ENCODE measurements around the gene LRRC75A.
"Not testable (repeated sequence)": the region's sequence is repeated elsewhere in the genome, so short reads cannot be mapped to it uniquely, and the experiment has no call there.

LRRC75A gene

DNA sequence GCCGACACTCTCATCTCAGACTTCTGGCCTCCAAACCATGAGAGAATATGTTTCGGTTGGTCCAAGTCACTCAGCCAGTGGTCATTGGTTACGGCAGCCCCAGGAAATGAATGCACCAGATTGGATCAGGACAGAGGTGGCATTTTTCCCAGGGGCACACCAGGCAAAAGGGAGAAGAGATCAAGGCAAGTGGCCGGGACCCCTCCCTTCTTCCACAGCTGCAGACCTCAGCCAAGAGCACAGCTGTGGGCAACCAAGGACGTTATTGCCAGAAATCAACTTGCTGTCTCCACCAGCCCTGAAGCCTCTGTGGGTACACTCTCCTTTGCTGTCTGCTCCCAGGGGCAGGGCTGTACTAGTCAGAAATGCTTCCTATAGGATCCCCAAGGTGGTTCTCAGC is 20.7 kb downstream of the LRRC75A start:
- DNase-seq: no peak

DNA sequence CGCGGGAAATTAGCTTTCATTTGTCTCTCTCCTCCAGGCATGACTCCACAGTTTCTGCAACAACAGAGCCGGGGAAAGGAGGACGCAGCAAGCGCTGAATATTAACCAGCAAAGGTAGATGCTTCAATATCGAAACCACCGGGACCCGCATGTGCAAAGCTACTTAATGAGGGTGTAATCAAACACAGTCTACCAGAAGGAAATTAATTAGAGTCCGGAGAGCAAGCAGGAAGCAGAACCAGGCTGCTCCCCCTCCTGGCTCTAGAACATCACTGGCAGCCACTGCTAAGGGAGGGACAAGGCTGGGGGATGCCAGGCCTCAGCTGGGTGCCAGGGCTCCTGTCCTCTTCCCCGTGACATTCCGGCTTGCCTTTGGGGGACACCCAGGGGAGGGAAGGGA is 21.7 kb downstream of the LRRC75A start:
- no peak for DNase-seq

DNA sequence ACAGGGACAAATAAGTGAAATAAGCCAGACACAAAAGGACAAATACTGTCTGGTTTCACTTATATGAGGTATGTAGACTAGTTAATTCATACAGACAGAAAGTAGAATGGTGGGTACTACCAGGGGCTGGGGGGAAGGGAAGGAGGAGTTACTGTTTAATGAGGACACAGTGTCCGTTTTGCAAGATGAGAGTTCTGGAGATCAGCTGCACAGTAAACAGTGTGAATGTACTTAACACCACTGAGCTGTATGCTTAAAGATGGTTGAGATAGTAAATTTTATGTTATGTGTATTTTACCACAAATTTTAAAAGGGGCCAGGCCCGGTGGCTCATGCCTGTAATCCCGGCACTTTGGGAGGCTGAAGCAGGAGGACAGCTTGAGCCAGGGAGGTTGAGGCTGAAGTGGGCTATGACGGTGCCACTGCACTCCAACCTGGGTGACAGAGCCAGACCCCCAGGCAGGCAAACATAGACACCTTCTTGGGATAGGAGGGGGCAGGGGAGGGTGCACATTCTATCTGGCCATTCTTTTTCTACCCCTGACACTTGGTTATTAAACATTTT is 23.5 kb downstream of the LRRC75A start:
- DNase-seq: no peak

DNA sequence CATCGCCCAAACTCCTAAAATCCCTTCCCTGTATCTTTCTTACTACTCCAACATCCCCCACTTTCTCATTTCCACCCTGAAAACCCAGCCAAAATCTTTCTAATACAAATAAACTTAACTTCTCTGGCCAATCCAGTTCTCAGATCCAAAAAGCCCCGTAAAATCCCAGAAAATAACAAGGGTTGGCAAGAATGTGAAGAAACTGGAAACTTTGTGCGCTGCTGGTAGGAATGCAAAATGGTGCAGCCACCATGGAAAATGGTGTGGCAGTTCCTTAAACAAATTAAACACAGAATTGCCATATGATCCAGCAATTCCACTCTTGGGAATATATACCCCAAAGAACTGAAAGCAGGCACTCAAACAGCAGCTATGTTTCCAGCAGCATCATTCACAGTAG is 24.1 kb downstream of the LRRC75A start:
- DNase-seq: no peak

DNA sequence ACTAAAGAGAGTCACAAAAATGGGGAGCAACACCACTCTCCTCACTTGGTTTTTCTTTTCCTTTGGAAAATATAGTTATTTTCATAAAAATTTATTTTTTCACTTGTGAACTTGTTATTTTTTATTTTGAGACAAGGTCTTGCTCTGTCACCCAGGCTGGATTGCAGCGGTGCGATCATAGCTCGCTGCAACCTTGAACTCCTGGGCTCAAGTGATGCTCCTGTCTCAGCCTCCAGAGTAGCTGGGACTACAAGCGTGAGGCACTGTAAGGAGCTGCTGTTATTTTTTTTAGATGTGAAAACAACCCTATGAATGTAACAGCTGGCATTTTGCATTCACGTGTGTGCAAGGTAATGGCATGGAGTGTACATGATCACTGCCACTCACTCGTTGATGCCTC is 24.9 kb downstream of the LRRC75A start:
- DNase-seq: no peak

DNA sequence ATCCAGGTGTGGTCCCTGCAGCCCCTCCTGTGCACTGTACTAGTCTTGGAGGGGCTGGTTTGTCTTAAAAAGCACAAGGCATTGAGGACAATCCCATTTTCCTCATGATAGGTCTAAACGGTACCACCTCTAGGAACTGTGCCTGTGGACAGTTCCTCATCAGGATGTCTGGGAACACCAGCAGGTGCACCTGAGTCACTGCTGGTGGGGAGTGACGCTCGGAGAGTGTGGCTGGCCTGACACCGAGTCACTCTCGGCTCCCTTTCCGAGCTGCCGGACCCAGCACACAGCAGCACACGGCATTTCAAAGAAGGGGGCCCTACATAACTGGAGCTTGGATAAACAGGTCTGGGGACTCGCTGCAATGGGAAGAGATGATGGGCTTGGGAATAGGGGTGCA is 25.6 kb downstream of the LRRC75A start:
- no peak for DNase-seq

DNA sequence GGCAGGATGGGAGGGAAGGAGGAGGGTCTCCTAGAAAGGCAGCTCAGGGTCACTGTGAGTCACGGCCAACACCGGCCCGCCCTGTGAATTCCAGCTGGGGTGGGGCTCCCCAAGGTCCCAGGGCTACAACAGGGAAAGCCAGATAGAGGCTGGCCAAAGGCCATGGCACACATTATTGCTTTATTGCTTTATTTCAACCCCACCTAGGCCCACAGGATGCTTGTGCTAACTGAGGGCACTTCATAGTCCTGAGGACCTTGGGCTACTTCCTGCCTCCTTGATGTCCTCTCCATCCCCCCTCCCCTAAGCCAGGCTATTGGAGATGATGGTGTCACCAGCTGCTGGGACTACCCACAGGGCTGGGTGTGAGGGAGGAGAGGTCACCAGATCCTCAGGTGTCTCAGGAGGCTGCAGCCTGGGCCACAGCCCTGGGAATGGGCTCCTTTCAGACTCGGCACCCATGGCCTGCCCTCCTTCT is 26.1 kb downstream of the LRRC75A start:
- no peak for DNase-seq

DNA sequence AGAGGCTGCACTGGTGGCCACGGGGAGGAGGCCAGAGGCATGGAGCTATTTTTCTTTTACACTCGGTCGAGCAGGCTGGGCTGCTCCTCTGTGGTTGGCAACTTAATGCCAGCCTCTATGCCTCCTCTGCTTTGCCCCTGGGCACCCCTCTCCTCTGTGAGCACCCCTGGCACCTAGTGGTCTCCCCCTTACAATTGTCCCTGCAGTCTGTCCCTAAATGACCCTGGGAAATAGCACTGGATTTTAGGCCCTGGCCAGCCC is 27.0 kb downstream of the LRRC75A start:
- DNase-seq: no peak

DNA sequence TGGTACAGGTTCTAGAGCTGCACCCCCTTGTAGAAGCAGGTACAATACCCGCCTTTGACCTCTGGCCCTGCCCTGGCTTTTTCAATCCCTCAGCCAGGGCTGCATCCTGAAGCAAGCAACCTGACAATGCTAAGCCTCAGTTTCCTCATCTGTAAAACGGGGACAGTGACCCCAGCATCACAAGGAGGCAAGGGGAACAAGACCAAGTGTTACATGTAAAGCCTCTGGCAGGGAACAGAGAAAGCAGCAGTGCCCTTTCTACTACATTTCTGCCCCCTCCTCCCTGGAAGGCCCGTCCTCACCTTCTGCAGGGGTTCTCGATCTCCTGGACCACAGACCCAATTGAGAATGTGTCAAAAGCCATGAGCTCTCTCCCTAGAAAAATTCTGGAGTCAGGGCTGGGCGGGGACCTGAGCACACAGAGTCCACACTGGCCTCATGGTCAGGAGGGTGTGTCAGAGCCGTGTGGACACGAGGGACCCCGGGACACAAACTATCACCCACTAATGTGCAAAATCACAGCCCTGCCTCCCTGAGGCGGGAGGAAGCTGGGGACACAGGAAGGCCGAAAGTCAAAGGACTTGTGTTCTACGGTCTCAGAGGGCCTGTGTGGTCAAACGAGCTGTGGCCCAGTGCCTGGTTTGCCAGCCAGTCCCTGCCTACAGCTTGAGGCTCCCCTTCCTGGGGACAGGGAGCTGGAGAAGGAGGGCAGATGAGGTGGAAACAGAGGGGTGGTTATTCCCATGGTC is 27.5 kb downstream of the LRRC75A start:
- DNase-seq: no peak

DNA sequence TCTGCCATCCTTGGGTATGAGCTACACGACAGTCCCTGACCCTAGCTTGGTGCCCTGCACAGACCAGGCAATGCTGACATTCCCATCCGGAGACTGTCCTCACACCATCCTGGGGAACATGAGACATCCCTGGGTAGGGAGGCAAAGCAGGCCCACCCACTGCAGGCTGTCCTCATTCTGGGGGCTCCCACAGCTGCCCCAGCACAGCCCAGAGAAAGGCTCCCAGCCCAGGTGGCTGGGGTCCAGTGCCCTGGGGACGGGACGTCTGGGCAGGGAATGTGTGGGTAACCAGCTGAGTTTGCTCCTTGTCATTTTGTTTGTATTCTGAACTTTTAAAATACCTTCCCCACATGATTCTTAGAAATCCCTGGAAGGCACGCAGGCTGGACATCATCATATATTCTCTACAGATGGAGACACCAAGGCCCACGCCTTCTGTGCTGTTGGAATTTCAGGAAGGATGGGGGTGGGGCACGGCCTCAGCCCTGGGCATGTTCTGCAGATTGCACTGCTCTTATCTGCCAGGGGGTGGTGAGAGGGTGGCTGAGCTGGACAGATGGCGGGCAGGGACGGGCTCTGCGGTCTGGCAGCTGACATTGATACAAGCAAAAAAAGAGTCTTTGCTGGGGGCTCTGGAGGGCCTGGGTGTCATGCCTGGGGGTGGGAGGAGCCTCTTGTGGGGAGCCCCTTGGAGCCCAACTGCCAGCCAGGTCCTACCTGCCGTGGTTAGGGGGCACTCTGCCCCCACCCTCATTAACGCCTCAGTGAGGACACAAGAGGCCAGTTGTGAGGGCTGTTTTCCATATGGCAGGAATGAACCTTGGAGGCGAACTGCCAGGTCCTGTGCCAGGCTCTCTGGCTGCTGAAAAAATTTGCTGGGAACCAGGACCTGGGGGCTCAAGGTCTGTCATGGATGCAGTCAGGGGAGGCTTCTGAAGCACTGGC is 28.4 kb downstream of the LRRC75A start:
- no peak for DNase-seq

DNA sequence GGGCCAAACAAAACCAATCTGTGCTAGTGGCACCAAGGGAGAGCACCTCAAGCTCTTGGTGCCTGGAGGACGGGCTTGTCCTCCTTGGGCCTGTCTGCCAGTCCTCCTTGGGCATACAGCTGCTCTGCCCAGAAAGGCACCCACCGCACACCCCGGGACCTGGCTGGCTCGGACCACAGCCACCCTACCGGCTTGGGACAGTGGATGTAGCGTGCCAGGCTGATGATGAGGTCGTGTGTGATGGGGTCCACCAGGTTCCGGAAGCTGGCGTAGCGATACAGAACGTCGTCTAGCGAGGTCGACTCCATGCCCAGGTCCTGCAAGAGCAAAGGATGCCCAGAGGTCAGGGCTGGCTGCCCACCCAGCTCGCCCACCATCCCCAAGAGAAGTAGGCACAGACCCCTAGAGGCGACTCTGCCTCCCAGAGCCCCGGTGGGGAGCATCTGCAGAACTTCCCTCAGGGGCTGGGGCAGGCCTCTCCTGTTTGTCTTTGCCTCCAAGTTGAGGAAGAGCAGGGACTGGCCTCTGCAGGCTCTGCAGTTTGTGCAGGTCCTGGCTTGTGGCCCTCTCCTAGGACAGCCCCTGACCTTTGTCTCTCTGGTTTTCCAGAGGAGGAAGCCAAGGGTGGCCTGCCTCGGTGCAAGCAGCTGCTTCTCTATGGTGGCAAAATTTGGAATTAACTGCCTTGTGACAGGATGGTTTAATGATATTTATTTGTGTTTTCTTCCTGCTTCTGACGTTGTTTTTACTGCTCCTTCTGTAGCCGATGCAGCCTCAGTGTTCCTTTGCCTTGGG is 29.7 kb downstream of the LRRC75A start:
- no peak for DNase-seq

DNA sequence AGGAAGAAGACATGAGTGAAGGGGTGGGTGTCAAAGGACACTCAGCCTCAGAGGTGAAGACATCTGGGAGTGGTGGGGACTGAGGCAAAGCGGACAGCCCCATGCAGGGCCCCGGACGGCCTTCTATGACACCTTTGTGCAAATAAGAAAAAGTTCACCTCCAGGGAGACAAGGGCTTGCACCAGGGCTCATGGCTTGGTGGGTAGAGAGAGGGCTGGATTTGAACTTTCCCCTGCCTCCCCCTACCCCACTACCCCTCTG is 30.5 kb downstream of the LRRC75A start:
- DNase-seq: no peak

DNA sequence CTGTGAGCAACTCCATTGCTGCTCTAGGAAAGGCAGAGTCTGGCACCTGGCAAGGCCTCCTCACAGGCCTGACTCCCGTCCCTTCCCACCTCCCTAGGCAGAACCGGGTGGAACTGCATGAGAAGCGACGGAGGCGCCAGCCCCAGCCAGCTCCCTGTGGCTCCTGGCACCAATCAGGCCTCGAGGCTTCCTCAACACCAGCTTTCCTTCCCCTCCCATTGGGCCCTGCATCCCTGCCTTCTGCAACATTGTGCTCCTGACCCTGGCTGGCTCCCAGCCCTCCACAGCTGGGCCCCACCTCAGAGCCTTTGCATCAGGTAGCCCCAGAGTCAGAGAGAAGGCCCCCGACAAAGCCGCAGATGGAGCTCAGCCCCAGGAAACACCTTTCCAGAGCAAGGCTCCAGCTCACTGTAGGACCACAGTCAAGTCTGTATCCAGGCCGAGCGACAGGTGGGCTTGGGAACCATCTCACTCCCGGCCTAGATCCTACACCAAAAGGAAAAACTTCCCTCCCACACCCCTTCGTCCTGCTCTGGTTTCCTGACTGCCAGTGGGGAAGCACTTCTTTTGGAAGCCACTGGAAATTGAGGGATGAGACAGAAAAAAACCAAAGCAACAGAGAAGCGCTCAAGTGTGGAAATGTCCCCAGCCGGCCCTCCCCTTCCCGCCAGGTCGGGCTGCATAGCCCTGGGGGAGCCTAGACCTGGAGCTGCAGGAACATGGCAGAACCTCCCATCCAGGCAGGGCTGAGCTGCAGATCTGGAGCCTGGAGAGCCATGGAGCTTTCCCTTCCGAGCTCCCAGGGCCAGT is 31.0 kb downstream of the LRRC75A start:
- DNase-seq: no peak

DNA sequence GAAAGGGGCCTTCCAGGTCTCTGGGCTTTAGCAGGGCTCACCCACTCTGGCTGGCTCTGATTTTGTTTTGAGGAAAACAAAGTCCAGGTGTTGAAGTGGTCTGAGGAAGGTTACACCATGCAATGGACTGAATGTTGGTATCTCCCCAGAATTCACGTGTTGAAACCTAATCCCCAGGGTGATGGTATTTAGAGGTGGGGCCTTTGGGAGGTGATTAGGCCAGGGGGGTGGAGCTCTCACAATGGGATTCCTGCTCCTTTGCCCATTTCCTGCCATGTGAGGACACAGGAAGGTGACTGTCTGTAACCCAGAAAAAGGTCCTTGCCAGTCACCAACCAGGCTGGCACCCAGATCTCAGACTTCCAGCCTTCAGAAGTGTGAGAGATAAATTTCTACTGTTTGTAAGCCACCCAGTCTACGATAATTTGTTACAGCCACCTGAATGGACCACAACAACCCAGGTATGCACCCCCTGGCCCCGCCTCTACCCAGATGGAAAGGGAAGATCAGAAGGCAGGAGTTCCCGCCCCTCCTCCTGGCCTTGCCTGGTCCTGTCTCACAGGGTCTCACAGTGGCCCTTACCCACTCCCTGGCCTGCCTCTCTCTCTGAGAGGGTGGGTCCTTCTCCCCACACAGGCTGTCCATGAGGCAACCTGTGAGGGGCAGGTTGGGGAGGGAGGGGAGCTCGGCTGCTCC is 32.0 kb downstream of the LRRC75A start:
- no peak for DNase-seq

DNA sequence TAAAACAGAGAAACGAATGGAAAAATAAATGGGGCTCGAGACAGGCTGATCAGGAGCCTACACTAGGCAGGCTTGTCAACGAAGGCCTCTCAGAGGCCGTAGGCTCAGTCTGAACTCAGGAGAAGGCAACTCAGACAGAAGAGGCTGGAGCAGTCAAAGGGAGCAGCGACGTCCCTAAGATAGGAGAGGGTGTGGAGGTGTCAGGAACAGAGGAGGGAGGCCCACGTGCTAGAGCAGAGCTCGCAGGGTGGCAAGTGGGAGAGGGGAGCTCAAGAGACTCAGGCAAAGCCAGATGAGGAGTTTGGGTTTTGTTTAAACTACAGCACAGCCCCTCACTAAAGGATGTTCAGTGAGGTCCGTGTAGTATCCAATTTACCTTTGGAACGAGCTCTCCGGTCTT is 32.7 kb downstream of the LRRC75A start:
- no peak for DNase-seq

DNA sequence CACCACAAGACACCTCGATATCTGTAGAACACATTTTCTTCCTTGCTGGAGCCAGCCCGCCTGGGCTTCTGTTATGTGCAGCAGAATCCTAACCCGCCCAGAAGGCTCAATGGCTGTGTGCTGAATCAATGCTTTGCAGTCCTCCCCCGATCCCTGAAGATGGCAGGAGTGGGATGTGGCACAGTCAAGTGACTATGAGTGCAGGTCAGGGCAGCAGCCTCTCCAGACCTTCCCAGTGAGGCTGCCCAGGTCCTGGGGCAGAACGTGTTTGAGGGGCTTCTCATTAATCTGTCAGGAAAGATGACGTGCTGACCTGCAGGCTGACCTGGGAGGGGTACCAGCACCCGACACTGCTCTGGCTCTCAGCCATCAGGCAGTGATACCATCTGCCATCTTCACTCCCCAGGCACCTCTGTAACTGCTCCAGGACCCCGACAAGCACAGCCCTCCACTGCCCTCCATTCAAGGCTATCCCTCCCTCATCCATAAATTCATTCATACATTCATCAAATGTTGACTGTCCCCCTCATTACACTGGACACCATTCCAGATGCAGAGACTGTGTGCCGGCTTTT is 35.2 kb downstream of the LRRC75A start:
- no peak for DNase-seq

DNA sequence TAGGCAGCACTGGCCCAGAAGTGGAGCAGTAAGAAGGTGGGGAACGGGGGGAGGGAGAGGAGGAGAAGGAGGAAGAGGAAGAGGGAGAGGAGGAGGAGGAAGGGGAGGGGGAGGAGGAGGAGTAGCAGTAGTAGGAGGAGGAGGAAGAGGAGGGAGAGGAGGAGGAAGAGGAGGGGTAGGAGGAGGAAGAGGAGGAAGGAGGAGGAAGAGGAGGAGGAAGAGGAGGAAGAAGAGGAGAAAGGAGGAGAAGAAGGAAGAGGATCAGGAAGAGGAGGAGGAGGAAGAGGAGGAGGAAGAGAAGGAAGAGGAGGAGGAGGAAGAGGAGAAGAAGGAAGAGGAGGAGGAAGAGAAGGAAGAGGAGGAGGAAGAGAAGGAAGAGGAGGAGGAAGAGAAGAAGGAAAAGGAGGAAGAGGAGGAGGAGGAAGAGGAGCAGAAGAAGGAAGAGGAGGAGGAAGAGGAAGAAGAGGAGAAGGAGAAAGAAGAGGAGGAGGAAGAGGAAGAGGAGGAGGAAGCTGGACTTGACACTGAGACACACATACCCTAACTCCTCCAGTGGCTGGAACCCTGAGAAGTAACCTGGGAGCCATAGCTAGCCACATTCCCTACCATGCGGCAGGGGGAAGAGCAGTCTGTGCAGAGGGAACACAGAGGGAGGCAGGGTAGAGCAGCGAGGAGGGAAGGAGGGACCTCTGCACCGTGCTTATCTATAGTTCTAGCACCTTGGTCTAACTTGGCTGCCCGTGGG is 35.8 kb downstream of the LRRC75A start:
- no peak for DNase-seq

DNA sequence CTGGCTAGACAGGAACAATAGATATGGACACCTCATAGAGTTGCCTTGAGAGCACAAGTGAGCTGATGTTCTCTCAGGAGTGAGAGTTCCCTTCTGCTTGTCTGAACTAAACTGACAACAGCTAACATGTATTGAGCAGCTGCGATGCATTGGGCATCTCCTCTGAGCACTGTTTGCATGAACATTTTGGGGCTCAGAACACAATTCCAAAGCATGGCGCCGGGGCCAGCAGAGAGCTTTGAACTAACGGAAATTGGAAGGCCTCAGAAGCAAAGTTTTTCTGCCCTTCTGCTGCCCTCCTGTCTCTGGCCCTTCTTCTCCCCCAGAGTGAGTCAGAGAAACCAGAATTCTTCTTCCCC is 38.5 kb downstream of the LRRC75A start:
- no peak for DNase-seq

DNA sequence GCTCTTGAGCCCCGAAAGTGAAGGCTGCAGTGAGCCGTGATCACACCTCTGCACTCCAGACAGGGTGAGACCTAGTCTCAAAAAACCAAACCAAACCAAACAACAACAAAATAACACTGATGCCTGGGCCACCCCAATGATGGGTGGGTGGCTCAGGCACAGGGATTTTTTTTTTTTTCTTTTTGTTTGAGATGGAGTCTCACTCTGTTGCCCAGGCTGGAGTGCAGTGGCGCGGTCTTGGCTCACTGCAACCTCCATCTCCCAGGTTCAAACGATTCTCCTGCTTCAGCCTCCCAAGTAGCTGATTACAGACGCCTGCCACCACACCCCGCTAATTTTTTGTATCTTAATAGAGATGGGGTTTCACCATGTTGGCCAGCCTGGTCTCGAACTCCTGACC is 39.7 kb downstream of the LRRC75A start:
- DNase-seq: not testable (repeated sequence)

DNA sequence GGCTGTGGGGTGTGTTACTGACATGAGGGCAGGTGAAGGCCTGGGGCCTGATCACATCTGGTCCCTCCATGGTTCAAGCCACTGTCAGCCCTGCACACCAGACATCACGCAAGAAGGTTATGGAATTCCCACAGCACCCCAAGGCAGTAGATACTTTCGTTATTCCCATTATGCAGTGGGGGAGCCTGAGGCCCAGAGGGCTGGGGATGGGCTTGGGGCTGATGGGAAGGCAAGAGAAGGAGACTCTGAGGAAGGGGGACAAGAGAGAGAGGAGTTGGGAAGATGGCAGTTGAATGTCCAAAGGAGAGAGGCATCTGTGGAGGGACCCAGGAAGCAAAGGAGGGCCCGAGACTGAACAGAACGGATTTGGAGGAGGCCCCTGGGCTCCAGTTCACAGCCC is 42.0 kb downstream of the LRRC75A start:
- no peak for DNase-seq

DNA sequence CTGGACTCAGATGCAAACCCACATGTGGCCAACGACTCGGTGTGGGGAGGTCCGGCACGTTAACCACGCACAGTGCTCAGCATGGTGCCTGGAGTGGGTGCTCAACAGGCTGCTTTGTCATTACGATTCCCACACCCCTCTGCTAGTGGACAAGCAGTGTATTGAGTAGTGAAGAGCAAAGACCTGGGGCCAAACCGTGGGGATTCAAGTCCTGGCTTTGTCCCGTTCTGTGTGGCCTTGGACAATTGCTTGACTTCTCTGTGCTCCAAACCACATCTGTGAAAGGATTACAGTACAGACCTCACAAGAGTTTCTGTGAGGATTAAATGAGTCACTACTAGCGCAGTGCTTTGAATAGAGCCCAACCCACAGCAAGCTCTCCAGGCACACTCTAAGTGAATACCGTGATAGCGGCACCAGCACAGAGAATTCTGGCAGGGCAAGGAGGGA is 42.8 kb downstream of the LRRC75A start:
- DNase-seq: no peak
